HFFc6 (cell line): Measurements from ENCODE around the gene IFI44L. TPM values are rescaled to one million over a fixed set of nuclear protein-coding genes. Genes with fewer than 3 reads are reported as not detected.
A peak's percentile ranks its signal among the peaks of the same experiment; 100 is the strongest.

ENCODE experiments used
- DNase-seq: peaks from one replicate; pipeline ENCODE4 v3.0.0-alpha.2; 2018
- H3K27ac Mint-ChIP-seq: 2 replicates; pipeline ENCODE4 v1.8.0; 2020; ENCODE audit warnings: mild to moderate bottlenecking, mixed read lengths
- H3K27me3 Mint-ChIP-seq: 2 replicates; pipeline ENCODE4 v1.8.0; 2021; ENCODE audit warnings: mild to moderate bottlenecking, moderate library complexity, mixed read lengths; ENCODE audit not compliant: insufficient read depth
- H3K36me3 Mint-ChIP-seq: 2 replicates; pipeline ENCODE4 v1.8.0; 2021; ENCODE audit warnings: low read depth, mixed read lengths
- H3K4me1 Mint-ChIP-seq: 2 replicates; pipeline ENCODE4 v1.8.0; 2020; ENCODE audit warnings: low read depth, mixed read lengths
- H3K4me3 Mint-ChIP-seq: 2 replicates; pipeline ENCODE4 v1.8.0; 2020; ENCODE audit warnings: mild to moderate bottlenecking, moderate library complexity, mixed read lengths
- H3K9me3 Mint-ChIP-seq: 2 replicates; pipeline ENCODE4 v1.8.0; 2020; ENCODE audit warnings: mild to moderate bottlenecking, mixed read lengths
- CTCF ChIP-seq: fragments of 200-600 bp; sonication (generic); IDR thresholded peaks from 2 replicates; pipeline ENCODE4 v1.5.0; 2021; ENCODE audit warnings: antibody characterized with exemption, mild to moderate bottlenecking
- total RNA-seq, 6 experiments: library from RNA; stranded (reverse); fragmentation: NEBNext Ultra II Directional; extraction: Animal tissue kit (Norgen Biotek cat#: 25700); gene quantifications; 2 replicates in 1 of 6; 3 replicates in 5 of 6; pipeline ENCODE4 v1.2.3, GENCODE V29; 2021

IFI44L gene
- total RNA-seq, 6 experiments from 2014 or later = 0.18 to 0.52 (median 0.34) TPM

- peak; percentile 39 for DNase-seq
- Mint-ChIP-seq H3K27ac (peak overlapping the region; percentile 45), H3K27me3 (no peaks in the 10 kb centered on the region; the same call in 1 of the 2 replicates), H3K4me1 (peaks cover 72% of the 10 kb centered on the region), H3K9me3 (peaks cover 8% of the 10 kb centered on the region), H3K36me3 (peaks cover 12% of the 10 kb centered on the region), H3K4me3 (peak overlapping the region; percentile 36)
- TF ChIP-seq CTCF = no peak
Observed at GRCh38 chr1:78690516-78690915, 70.3 kb downstream of the IFI44L start.

- peak; percentile 86 for DNase-seq
- Mint-ChIP-seq H3K27ac (peak overlapping the region; percentile 64), H3K4me3 (peak overlapping the region; percentile 54), H3K36me3 (peaks cover 20% of the 10 kb centered on the region), H3K4me1 (peaks cover 81% of the 10 kb centered on the region), H3K9me3 (peaks cover 8% of the 10 kb centered on the region), H3K27me3 (no peaks in the 10 kb centered on the region; the same call in 1 of the 2 replicates)
- no peak for TF ChIP-seq CTCF
Observed at GRCh38 chr1:78691995-78692747, 71.9 kb downstream of the IFI44L start.

Other genes with a start within 250 kb of the IFI44L start
- 10 to 100 TPM; 11.2 to 20.3 (median 17.1) TPM for gene PTGFR, start 129.5 kb upstream of the IFI44L start, total RNA-seq
- 1 to 10 TPM; 1.3 to 3.3 (median 2.8) TPM for gene IFI44, start 29.4 kb downstream of the IFI44L start, total RNA-seq